OCI-LY7 (cell line): ENCODE results near the gene ENKUR. TPM values are rescaled to one million over a fixed set of nuclear protein-coding genes. Genes with fewer than 3 reads are reported as not detected.

Experiments
- BruUV-seq: library from RNA; stranded (reverse); fragments of 400-500 nt; replicated peaks from 2 replicates; lab custom pipeline; 2021; lab: Mats Ljungman, UMichigan
- CTCF ChIA-PET: fragments of 300-600 bp; sonication (Branson Sonifier 250); formaldehyde crosslinking; loops from one replicate; lab custom pipeline; 2022; ENCODE audit warnings: antibody characterized with exemption; ENCODE audit not compliant: unreplicated experiment; lab: Charles Lee
- POLR2A ChIA-PET: fragments of 300-600 bp; sonication (Branson Sonifier 250); formaldehyde crosslinking; loops from one replicate; lab custom pipeline; 2022; ENCODE audit warnings: antibody characterized with exemption; lab: Charles Lee
- DNase-seq: peaks from one replicate; pipeline ENCODE4 v3.0.0-alpha.2; 2015; ENCODE audit warnings: low spot score
- H2AFZ ChIP-seq: fragments of 200-600 bp; sonication (generic), shearing (Covaris generic); 2 replicates; pipeline ENCODE4 v1.6.1; 2014; ENCODE audit warnings: mild to moderate bottlenecking, antibody characterized with exemption, low read length, moderate library complexity
- H3K27ac ChIP-seq: fragments of 200-600 bp; sonication (generic); 2 replicates; pipeline ENCODE4 v1.5.1; 2014; ENCODE audit warnings: mixed run types, low read depth, mild to moderate bottlenecking, moderate library complexity, low read length, inconsistent platforms; ENCODE audit not compliant: poor library complexity, severe bottlenecking
- H3K36me3 ChIP-seq: fragments of 200-600 bp; sonication (generic); 2 replicates; pipeline ENCODE4 v1.6.1; 2014; ENCODE audit warnings: mild to moderate bottlenecking, antibody characterized with exemption, low read length, moderate library complexity, mixed read lengths; ENCODE audit not compliant: insufficient read depth
- H3K4me1 ChIP-seq: fragments of 200-600 bp; sonication (generic); 2 replicates; pipeline ENCODE4 v1.5.1; 2014; ENCODE audit warnings: mild to moderate bottlenecking, low read length; ENCODE audit not compliant: insufficient read depth, poor library complexity, severe bottlenecking
- H3K4me2 ChIP-seq: fragments of 200-600 bp; sonication (generic); 2 replicates; pipeline ENCODE4 v1.6.1; 2014; ENCODE audit warnings: mild to moderate bottlenecking, low read length
- H3K4me3 ChIP-seq: fragments of 200-600 bp; sonication (generic); 2 replicates; pipeline ENCODE4 v1.5.1; 2014; ENCODE audit warnings: mild to moderate bottlenecking, low read depth, low read length; ENCODE audit not compliant: poor library complexity, severe bottlenecking
- H3K79me2 ChIP-seq: fragments of 200-600 bp; sonication (generic); 2 replicates; pipeline ENCODE4 v1.6.1; 2016; ENCODE audit warnings: low read depth, mild to moderate bottlenecking, low read length, moderate library complexity, mixed read lengths; ENCODE audit not compliant: insufficient read depth
- H3K9me2 ChIP-seq: fragments of 200-600 bp; sonication (generic); 2 replicates; pipeline ENCODE4 v1.6.1; 2016; ENCODE audit warnings: mild to moderate bottlenecking, low read length, mixed read lengths; ENCODE audit not compliant: insufficient read depth
- H3K9me3 ChIP-seq: fragments of 200-600 bp; sonication (generic); 2 replicates; pipeline ENCODE4 v1.6.1; 2014; ENCODE audit warnings: mild to moderate bottlenecking, mixed run types, low read length, mixed read lengths
- H4K20me1 ChIP-seq: fragments of 200-600 bp; sonication (generic); 2 replicates; pipeline ENCODE4 v1.6.1; 2014; ENCODE audit warnings: mild to moderate bottlenecking, antibody characterized with exemption, low read length, moderate library complexity, mixed read lengths; ENCODE audit not compliant: insufficient read depth
- EZH2phosphoT487 ChIP-seq: fragments of 200-600 bp; sonication (generic); IDR thresholded peaks from 2 replicates; pipeline ENCODE4 v1.6.1; 2018; ENCODE audit warnings: low read depth, borderline replicate concordance, mild to moderate bottlenecking, mixed run types, antibody characterized with exemption, low read length, moderate library complexity, mixed read lengths
- intact Hi-C: fragments of 100-400 bp; cut with micrococcal nuclease; formaldehyde crosslinking; loops from one replicate; pipeline ENCODE4 v1.10.0; 2022; ENCODE audit not compliant: unreplicated experiment
- total RNA-seq, 2 experiments: library from RNA; depleted of rRNA in 1 of 2; stranded (reverse); fragments of >200 nt in 1 of 2; shearing (Covaris generic) in 1 of 2; gene quantifications; 2 replicates each; pipeline ENCODE4 v1.2.3, GENCODE V29; 2014 to 2022
- TF ChIP-seq, protein P1 (sequence below): fragments of 200-600 bp; sonication (generic); conservative IDR thresholded peaks from 2 replicates; pipeline ENCODE4 v1.5.1; 2014; ENCODE audit warnings: mild to moderate bottlenecking, antibody characterized with exemption, low read length, moderate library complexity, mixed read lengths

The ENKUR gene
- total RNA-seq, 2 experiments from 2014 or later = not detected

DNA sequence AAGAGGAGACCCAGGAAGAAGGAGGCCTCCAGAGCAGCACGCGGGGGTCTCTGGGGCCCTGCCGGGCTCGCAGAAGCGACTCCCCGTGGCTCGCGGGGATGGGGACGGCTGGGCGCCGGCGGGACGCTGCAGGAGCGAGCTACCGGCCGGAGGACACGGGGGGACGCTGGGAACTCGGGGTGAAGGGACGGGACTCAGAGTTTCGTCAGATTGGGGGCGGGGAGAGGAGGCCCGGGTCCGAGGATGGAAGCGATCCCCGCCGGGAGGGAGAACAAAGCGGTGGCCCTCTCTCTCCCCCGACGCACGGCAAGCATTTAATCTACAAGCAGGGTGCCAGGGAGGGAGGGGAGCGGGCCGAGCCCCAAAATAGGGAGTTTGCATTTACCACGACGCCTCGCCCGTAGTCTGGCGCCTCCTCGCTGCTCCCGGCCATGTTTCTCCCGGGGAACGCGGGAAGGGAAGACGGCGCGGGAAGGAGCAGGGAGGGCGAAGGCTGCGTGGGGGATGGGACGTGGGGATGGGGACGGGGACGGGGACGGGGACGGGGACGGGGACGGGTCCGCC is 63.7 kb downstream of the ENKUR start, which contains the start of gene PRTFDC1:
PRTFDC1 (minus strand) TSS at position 464 of the 564 bp plus-strand sequence; CDS start at position 433, 31 bp downstream.
- Histone ChIP-seq H3K4me3 (no peak within 1 kb of the TSS), H2AFZ (no peak within 1 kb of the TSS), H3K4me1 (no peaks in the 10 kb centered on the region), H4K20me1 (no peaks in the 10 kb centered on the region), H3K79me2 (no peaks in the 10 kb centered on the region), H3K27ac (no peak within 1 kb of the TSS), H3K9me3 (no peaks in the 10 kb centered on the region), H3K9me2 (no peaks in the 10 kb centered on the region), H3K4me2 (no peak within 1 kb of the TSS), H3K36me3 (no peaks in the 10 kb centered on the region)
- TF ChIP-seq, protein P1, sequence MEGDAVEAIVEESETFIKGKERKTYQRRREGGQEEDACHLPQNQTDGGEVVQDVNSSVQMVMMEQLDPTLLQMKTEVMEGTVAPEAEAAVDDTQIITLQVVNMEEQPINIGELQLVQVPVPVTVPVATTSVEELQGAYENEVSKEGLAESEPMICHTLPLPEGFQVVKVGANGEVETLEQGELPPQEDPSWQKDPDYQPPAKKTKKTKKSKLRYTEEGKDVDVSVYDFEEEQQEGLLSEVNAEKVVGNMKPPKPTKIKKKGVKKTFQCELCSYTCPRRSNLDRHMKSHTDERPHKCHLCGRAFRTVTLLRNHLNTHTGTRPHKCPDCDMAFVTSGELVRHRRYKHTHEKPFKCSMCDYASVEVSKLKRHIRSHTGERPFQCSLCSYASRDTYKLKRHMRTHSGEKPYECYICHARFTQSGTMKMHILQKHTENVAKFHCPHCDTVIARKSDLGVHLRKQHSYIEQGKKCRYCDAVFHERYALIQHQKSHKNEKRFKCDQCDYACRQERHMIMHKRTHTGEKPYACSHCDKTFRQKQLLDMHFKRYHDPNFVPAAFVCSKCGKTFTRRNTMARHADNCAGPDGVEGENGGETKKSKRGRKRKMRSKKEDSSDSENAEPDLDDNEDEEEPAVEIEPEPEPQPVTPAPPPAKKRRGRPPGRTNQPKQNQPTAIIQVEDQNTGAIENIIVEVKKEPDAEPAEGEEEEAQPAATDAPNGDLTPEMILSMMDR = no peak
- no peak for TF ChIP-seq EZH2phosphoT487
- POLR2A ChIA-PET = no interaction called here
- intact Hi-C loops = no loop called here
- CTCF ChIA-PET = no interaction called here
- DNase-seq = no peak
- no TSS peak for BruUV-seq

- Histone ChIP-seq H3K4me2 (no peak overlapping the region), H3K79me2 (no peaks in the 10 kb centered on the region), H3K9me3 (no peaks in the 10 kb centered on the region), H4K20me1 (no peaks in the 10 kb centered on the region), H2AFZ (no peak overlapping the region), H3K36me3 (no peaks in the 10 kb centered on the region), H3K27ac (no peak overlapping the region), H3K4me3 (no peak overlapping the region), H3K9me2 (no peaks in the 10 kb centered on the region), H3K4me1 (no peaks in the 10 kb centered on the region)
- TF ChIP-seq, protein P1 = no peak
- no peak for TF ChIP-seq EZH2phosphoT487
- intact Hi-C loops = no loop called here
- POLR2A ChIA-PET = no interaction called here
- no TSS peak for BruUV-seq
- CTCF ChIA-PET = no interaction called here
- DNase-seq = no peak
Observed at GRCh38 chr10:24951201-24952142, 64.5 kb downstream of the ENKUR start.
